HepG2 (cell line): ENCODE data around the gene RAB40C. TPM values are rescaled to one million over a fixed set of nuclear protein-coding genes. Genes with fewer than 3 reads are reported as not detected.
A peak's percentile ranks its signal among the peaks of the same experiment; 100 is the strongest.

Source experiments
- CCDC6 ChIP-seq: sonication (generic); formaldehyde crosslinking; IDR thresholded peaks from 2 replicates; pipeline ENCODE4 v1.8.1; 2022; ENCODE audit warnings: mild to moderate bottlenecking, missing genetic modification reagents, moderate library complexity
- FOXP1 ChIP-seq, 2 experiments: fragments of 450-650 bp in 1 of 2; IDR thresholded peaks; 2 replicates each; pipeline ENCODE4 v1.6.1; 2017 to 2018; ENCODE audit warnings: antibody characterized with exemption in 1 of 2
- HMG20A ChIP-seq: IDR thresholded peaks from 2 replicates; pipeline ENCODE4 v1.6.1; 2016; ENCODE audit warnings: borderline replicate concordance
- IRX3 ChIP-seq: sonication (generic); formaldehyde crosslinking; IDR thresholded peaks from 2 replicates; pipeline ENCODE4 v1.8.1; 2023; ENCODE audit warnings: mild to moderate bottlenecking, low read depth, missing genetic modification reagents, borderline replicate concordance
- JARID2 ChIP-seq: sonication (generic); formaldehyde crosslinking; IDR thresholded peaks from 2 replicates; pipeline ENCODE4 v1.8.1; 2023; ENCODE audit warnings: missing genetic modification reagents, inconsistent platforms; ENCODE audit not compliant: insufficient replicate concordance
- SIN3A ChIP-seq: IDR thresholded peaks from 2 replicates; pipeline ENCODE4 v1.6.1; 2011; ENCODE audit warnings: low read depth, mild to moderate bottlenecking, control low read depth, low read length, borderline replicate concordance
- ZNF180 ChIP-seq: sonication (generic); formaldehyde crosslinking; IDR thresholded peaks from 2 replicates; pipeline ENCODE4 v1.4.0; 2020; ENCODE audit warnings: low read depth, missing genetic modification reagents, borderline replicate concordance
- ZNF83 ChIP-seq: sonication (generic); formaldehyde crosslinking; IDR thresholded peaks from 2 replicates; pipeline ENCODE4 v1.4.0; 2020; ENCODE audit warnings: missing genetic modification reagents, mild to moderate bottlenecking, borderline replicate concordance
- polyA plus RNA-seq, 8 experiments: library from polyadenylated mRNA; depleted of rRNA in 3 of 8; stranded (reverse) in 7 of 8; unstranded in 1 of 8; fragments of >200 nt; fragmentation: Illumina TruSeq in 4 of 8; extraction: Trizol in 4 of 8; gene quantifications; 2 replicates each; pipeline versions ENCODE4 v1.2.1 to v1.2.3, GENCODE V29; 2011 to 2016; ENCODE audit warnings: low read depth in 4 of 8, missing spikeins in 1 of 8, mixed read lengths in 1 of 8; ENCODE audit not compliant: insufficient read depth in 1 of 8
- total RNA-seq, 5 experiments: library from RNA; depleted of rRNA; stranded (reverse); fragments of >200 nt; fragmentation: Illumina TruSeq; extraction: Trizol; gene quantifications; 2 replicates each; pipeline ENCODE4 v1.2.3, GENCODE V29; 2016; ENCODE audit warnings: low read depth in 1 of 5
- TF ChIP-seq, protein P1 (sequence below): sonication (generic); formaldehyde crosslinking; IDR thresholded peaks from 2 replicates; pipeline ENCODE4 v1.5.1; 2020; ENCODE audit warnings: mild to moderate bottlenecking, missing genetic modification reagents, borderline replicate concordance
- TF ChIP-seq, protein P2 (sequence below), 2 experiments: sonication (generic) in 1 of 2; formaldehyde crosslinking in 1 of 2; IDR thresholded peaks; 2 replicates each; pipeline versions ENCODE4 v1.6.1 to v1.9.0; 2014 to 2022; ENCODE audit warnings: antibody characterized with exemption in 1 of 2, borderline replicate concordance in 1 of 2, inconsistent platforms in 1 of 2, low read depth in 1 of 2, missing genetic modification reagents in 1 of 2
- TF ChIP-seq, protein P3 (sequence below): IDR thresholded peaks from 2 replicates; pipeline ENCODE4 v1.6.1; 2016; ENCODE audit warnings: low read depth, borderline replicate concordance
- TF ChIP-seq, protein P4 (sequence below): sonication (generic); formaldehyde crosslinking; IDR thresholded peaks from 2 replicates; pipeline ENCODE4 v1.8.0; 2023; ENCODE audit warnings: mild to moderate bottlenecking, missing genetic modification reagents

Gene RAB40C
- total and polyA plus RNA-seq, 2 of the 13 experiments (the other 11 are each of a cell fraction or from before 2014, with no cell fraction given): 7.7 to 11.5 TPM

DNA sequence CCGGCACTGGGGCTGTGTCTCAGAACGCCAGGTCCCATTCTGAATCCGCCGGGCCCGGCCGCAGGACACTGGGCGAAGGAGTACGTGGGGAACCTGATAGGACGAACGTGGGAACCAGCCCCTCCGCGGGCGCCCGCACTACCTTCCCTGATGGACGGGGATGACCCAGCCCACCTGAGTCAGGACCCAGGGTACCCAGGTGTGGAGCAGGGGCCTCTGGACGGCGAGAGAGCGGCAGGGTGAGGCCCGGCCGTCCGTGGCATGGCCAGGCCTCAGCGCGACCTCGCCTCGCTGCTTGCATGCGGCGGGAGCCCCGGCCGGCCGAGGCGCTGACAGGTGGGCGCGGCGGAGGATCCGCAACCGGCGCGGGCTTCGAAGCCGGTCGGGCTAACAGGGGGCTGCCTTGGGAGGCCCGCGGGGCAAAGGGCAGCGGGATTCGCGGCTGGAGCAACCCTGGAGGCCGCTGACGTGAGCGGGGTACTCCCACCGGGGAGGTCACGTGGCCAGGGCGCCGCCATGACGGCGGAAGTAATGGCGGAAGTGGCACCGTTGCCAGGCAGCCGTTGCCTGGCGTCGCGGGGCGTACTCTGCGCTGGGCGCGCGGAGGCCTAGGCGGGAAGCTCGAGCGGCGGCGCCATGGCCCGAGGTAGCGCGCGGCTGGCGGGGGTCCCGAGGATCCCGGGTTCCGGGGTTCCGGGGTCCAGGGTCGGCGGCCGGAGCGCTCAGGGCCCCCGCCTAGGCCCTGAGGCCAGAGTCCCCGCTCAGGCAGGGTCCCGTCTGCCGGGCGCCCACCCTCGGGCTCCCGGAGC, 59.1 kb downstream of the RAB40C start, which contains the start of gene WDR90 (continued):
- TF ChIP-seq IRX3 (CRISPR knock-in tag) (peak; percentile 89), HMG20A (CRISPR knock-in tag) (no peak), FOXP1 (IDR thresholded peaks at IDR 0.05) (no peak), FOXP1 (CRISPR knock-in tag; IDR thresholded peaks at IDR 0.05) (no peak), ZNF180 (CRISPR knock-in tag) (no peak), SIN3A (peak; percentile 99), ZNF83 (CRISPR knock-in tag) (no peak), CCDC6 (CRISPR knock-in tag) (peak; percentile 90; the same call in 1 of the 2 replicates), JARID2 (CRISPR knock-in tag) (no peak)
- TF ChIP-seq, protein P1, sequence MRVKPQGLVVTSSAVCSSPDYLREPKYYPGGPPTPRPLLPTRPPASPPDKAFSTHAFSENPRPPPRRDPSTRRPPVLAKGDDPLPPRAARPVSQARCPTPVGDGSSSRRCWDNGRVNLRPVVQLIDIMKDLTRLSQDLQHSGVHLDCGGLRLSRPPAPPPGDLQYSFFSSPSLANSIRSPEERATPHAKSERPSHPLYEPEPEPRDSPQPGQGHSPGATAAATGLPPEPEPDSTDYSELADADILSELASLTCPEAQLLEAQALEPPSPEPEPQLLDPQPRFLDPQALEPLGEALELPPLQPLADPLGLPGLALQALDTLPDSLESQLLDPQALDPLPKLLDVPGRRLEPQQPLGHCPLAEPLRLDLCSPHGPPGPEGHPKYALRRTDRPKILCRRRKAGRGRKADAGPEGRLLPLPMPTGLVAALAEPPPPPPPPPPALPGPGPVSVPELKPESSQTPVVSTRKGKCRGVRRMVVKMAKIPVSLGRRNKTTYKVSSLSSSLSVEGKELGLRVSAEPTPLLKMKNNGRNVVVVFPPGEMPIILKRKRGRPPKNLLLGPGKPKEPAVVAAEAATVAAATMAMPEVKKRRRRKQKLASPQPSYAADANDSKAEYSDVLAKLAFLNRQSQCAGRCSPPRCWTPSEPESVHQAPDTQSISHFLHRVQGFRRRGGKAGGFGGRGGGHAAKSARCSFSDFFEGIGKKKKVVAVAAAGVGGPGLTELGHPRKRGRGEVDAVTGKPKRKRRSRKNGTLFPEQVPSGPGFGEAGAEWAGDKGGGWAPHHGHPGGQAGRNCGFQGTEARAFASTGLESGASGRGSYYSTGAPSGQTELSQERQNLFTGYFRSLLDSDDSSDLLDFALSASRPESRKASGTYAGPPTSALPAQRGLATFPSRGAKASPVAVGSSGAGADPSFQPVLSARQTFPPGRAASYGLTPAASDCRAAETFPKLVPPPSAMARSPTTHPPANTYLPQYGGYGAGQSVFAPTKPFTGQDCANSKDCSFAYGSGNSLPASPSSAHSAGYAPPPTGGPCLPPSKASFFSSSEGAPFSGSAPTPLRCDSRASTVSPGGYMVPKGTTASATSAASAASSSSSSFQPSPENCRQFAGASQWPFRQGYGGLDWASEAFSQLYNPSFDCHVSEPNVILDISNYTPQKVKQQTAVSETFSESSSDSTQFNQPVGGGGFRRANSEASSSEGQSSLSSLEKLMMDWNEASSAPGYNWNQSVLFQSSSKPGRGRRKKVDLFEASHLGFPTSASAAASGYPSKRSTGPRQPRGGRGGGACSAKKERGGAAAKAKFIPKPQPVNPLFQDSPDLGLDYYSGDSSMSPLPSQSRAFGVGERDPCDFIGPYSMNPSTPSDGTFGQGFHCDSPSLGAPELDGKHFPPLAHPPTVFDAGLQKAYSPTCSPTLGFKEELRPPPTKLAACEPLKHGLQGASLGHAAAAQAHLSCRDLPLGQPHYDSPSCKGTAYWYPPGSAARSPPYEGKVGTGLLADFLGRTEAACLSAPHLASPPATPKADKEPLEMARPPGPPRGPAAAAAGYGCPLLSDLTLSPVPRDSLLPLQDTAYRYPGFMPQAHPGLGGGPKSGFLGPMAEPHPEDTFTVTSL (CRISPR knock-in tag): no peak
- TF ChIP-seq, protein P2, sequence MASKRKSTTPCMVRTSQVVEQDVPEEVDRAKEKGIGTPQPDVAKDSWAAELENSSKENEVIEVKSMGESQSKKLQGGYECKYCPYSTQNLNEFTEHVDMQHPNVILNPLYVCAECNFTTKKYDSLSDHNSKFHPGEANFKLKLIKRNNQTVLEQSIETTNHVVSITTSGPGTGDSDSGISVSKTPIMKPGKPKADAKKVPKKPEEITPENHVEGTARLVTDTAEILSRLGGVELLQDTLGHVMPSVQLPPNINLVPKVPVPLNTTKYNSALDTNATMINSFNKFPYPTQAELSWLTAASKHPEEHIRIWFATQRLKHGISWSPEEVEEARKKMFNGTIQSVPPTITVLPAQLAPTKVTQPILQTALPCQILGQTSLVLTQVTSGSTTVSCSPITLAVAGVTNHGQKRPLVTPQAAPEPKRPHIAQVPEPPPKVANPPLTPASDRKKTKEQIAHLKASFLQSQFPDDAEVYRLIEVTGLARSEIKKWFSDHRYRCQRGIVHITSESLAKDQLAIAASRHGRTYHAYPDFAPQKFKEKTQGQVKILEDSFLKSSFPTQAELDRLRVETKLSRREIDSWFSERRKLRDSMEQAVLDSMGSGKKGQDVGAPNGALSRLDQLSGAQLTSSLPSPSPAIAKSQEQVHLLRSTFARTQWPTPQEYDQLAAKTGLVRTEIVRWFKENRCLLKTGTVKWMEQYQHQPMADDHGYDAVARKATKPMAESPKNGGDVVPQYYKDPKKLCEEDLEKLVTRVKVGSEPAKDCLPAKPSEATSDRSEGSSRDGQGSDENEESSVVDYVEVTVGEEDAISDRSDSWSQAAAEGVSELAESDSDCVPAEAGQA (IDR thresholded peaks at IDR 0.05; ENCODE audit: low read depth): peak; percentile 83
- TF ChIP-seq, protein P2 (CRISPR knock-in tag; IDR thresholded peaks at IDR 0.05; ENCODE audit: borderline replicate concordance): peak; percentile 62; the same call in 1 of the 2 replicates
- TF ChIP-seq, protein P3, sequence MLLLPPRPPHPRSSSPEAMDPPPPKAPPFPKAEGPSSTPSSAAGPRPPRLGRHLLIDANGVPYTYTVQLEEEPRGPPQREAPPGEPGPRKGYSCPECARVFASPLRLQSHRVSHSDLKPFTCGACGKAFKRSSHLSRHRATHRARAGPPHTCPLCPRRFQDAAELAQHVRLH (CRISPR knock-in tag): peak; percentile 37; the same call in 1 of the 2 replicates
- TF ChIP-seq, protein P4, sequence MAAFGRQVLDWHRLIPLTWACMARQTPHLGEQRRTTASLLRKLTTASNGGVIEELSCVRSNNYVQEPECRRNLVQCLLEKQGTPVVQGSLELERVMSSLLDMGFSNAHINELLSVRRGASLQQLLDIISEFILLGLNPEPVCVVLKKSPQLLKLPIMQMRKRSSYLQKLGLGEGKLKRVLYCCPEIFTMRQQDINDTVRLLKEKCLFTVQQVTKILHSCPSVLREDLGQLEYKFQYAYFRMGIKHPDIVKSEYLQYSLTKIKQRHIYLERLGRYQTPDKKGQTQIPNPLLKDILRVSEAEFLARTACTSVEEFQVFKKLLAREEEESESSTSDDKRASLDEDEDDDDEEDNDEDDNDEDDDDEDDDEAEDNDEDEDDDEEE (CRISPR knock-in tag): 0 out of 2 replicates have a peak, but pooled peaks have one; percentile 58
